Activated CD4-positive, alpha-beta T cell treated with anti-CD3 and anti-CD28 coated beads, Interleukin-2, amount 50 U/mL, for 48 hours (primary cell): ENCODE results near the gene LEMD2.
"Not testable (repeated sequence)": the region's sequence is repeated elsewhere in the genome, so short reads cannot be mapped to it uniquely, and the experiment has no call there.

Experiments
- DNase-seq, 2 experiments: peaks; one replicate each; pipeline ENCODE4 v3.0.0-alpha.2; 2020

LEMD2 gene

GRCh38 chr6:33788694-33789549 is at the start of gene LEMD2:
Gene LEMD2 (minus strand): TSS chr6:33789130. CDS start chr6:33789116, 14 bp downstream.
- DNase-seq, result peak; percentile 94 to 96

DNA sequence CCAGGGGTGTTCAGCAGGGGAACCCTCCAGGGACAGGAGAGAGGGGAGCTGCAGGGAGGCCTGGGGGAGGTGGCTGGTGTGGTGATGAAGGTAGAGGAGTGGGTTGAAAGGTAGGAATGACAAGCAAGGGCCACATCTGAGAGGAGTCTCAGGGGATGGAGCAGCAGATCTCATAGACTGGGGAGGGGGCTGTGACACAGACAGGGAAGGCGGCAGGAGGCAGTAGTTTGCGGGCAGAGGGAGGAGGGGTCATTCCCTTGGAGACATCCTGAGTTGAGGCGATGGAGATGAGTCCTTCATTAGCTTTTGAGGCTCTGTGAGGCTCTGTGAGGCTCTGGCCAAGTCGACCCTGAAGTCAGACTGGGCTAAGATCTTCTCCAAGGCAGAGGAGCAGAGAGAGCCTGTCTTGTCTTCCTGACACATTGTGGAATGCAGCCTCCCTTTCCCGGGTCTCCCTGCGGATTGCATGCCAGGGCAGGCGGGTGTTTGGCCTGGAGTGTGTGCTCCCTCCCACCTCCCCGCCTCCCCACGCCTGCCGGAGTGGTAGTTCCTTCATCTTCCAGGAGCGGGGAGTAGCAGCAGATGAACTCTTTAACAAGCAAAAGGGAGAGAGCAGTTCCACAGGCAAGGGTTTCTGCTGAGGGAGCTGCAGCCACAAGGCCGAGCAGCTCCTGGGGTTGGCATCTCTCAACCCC is 49.2 kb upstream of the LEMD2 start:
- DNase-seq, result no peak

GRCh38 chr6:33836806-33837469 is 48.0 kb upstream of the LEMD2 start:
- no peak for DNase-seq

DNA sequence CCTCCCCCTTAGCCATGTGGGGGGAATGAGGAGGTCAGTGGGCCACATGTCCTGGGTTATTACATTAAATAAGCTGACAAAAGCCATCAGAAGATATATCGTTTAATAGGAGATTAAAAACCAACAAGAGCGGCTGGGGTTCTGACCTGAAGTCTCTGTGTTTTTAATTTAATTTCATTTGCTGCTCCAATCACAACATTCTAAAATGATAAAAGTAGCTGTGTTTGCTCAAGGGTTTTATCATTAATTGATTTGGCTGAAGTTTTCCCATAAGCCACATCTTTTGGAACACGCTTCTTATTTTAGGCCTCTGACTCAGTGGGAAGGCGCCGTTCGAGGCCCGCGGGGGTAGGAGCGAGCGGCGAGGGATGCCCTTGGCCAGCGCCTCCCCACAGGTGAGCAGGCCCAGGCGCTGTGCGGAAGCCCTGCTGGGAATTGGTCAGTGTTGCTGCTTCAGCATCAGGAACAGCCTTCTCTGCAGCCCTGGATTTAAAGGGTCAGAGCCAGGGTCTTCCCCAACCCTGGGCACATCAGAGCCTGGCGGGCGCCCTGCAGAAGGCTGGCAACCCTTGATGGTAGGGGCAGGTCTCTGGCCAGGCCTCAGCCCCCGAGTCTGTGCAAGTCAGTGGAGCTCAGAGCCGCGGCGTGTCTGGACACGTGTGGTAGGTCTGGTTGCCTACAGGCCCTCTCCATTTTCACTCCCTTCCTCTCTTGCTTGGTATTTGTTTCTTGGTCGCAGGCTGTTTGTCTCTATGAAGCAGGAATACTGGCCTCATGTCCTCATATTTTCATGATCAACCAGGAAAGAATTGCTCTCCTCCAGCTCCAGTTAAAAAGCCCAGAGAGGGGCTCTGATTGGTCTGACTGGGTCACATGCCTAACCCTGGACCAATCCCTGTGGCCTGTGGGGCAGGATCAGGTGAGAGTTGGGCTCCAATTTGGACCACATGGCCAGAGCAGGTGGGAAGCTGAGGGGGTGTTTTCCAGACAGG is 45.8 kb upstream of the LEMD2 start:
- DNase-seq, result no peak

DNA sequence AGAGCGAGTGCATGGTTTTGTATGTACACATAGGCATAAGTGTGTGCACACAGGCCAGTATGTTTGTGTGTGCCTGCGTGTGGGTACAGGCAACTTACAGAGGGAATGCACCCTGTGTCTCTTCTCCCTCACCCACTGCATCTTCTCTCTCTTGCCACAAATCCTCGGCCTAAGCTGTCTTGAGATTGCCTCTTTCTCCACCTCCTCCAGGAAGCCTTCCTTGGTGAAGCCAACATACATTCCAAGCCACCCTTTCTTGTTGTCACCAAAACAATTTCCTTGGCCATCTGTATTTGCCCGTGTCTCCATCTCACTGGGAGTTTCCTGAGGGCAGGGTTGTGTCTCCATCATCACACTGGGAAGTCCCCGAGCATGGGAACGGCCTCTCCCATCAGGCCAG is 44.7 kb upstream of the LEMD2 start:
- DNase-seq, result no peak

GRCh38 chr6:33832831-33833230 is 43.9 kb upstream of the LEMD2 start:
- DNase-seq, result not testable (repeated sequence)

GRCh38 chr6:33831725-33832124 is 42.8 kb upstream of the LEMD2 start:
- DNase-seq, result not testable (repeated sequence)

GRCh38 chr6:33830635-33831240 is 41.8 kb upstream of the LEMD2 start:
- DNase-seq, result no peak

DNA sequence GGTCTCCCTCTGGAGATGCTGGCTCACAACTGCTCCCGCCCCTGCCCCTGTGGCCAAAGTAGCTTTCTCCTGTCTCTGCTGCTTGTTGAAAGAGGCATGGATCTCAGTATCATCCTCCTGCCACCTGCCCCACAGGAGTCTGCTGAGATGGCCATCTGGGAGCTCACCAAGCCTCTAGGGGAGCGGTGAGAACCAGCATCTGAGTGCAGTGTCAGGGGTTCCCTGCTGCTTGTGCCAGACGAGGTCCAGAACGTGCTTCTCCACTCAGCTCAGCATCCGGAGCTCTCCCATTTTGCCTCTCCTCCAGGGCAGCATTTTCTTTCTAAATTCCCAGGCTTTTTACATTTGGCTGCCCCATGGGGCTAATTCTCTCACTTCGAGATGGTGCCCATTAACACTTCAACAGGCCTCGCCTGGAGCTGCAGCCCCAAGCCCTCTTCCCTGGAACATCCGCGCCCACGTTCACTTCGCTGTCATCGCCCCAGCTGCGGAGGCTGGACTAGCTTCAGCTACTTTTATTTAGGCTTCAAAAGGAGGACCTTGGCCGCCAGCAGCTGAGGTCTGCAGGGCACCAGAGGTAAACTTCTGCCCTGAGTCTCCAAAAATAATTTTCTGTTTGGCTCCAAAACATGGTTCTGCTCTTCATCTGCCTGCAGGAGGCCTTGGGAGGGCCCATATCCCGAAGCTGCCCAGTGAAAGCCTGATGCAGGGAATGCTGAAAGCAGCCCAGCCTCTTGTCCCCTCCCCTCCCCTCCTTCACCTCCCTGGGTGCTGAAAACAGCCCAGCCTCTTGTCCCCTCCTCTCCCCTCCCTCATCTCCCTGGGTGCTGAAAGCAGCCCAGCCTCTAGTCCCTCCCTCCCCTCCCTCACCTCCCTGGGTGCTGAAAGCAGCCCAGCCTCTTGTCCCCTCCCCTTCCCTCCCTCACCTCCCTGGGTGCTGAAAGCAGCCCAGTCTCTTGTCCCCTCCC is 40.1 kb upstream of the LEMD2 start:
- DNase-seq, result no peak

DNA sequence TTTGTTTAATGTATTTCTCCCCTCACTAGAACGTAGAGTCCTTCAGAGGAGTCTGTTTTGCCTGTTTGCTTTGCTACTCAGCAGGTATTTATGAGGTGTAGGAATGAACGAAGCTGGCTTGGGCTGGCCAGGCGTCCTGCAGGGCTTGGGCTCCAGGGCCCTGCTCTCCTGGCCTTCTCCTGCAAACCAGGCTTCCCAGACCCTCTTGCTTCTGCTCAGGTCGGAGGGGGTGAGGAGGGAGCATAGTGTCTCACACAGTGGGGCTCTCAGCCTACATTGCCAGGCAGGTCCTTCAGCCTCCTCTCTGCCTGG is 39.5 kb upstream of the LEMD2 start:
- no peak for DNase-seq

GRCh38 chr6:33827546-33828451 is 38.9 kb upstream of the LEMD2 start:
- no peak for DNase-seq

DNA sequence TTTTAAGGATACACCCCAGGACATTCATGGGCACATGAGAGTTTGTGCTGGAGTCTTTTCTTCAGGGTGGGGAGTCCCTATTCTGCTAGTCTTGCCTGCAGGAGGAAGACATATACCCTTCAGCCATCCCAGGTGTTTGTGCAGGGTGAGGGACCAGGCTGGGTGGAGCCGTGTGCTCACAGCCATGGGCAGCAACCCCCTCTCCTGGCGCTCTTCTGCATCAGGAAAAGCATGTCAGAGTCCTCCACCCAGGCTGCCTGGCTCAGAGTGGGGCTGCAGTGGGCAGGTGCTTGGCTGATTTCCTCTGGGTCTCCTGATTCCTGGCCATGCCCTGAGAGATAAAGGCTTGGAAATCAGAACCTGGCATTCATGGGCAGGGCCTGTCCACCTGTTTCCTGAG is 37.6 kb upstream of the LEMD2 start:
- no peak for DNase-seq

DNA sequence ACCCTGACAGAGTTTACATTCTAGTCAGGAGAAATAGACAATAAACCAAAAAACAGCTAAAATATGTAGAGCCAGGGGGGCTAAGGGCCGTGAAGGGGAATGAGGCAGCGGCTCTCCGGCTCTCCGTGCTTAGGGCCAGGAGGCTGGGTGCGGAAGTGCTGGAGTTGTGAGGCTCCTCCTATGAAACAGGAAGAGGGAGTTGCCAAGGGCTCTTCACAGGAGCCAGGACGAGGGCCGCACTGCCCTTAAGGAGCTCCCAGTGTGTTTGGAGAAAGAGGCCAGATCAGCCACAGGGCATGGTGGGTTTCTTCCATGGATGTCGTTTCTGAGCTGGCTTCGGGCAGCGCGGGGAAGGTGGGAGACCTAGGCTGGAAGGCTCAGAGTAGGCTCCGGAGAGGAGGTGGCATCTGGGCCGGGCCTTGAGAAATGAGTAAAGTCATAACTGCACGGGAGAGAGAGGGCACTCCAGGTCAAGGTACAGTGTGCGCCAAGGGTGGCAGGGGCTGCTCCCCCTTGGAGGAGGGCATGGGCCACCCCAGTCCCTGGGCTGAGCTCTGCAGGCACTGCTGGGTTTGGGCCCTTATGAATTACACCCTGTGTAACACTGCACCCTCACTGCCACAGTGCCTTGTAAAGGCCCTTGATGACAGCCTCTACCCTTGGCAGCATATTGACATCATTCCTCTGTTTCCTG is 35.7 kb upstream of the LEMD2 start:
- DNase-seq, result no peak

GRCh38 chr6:33823806-33824205 is 34.9 kb upstream of the LEMD2 start:
- DNase-seq, result no peak

GRCh38 chr6:33822575-33823395 is 33.9 kb upstream of the LEMD2 start:
- DNase-seq, result no peak

DNA sequence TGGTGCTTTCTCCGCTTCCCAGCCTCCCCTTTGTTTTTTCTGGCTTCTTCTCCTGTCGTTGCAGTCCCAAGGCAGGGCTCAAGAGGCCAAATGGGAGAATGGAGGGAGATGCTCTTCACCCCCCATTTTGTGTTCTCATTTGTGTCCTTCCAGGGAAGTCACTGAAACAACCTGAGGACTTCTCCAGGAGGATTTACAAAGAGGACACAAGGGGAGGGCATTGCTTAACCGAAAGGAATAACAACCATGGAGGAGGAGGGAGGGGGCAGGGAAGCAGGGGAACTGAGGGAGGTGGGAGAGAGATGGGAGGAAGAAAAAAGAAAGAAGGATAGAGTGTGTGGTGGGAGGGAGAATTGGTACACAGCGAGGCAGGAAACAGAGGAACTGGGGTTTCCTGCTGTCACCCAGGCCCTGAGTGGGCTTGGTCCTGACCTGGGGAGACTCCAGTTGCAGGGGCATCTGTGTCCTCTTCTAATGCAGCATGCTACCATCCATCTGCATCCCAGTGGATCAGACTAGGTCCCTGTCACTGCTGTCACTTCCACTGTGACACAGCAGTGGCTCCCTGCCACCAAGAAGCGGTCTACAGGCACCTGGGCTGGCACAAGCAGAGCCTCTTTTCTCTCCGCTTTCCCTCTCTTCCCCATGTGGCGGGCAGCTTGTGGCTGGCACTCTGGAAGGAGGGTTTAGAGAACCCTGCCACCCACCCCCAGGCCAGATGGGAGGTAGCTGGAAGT is 32.0 kb upstream of the LEMD2 start:
- DNase-seq, result no peak

DNA sequence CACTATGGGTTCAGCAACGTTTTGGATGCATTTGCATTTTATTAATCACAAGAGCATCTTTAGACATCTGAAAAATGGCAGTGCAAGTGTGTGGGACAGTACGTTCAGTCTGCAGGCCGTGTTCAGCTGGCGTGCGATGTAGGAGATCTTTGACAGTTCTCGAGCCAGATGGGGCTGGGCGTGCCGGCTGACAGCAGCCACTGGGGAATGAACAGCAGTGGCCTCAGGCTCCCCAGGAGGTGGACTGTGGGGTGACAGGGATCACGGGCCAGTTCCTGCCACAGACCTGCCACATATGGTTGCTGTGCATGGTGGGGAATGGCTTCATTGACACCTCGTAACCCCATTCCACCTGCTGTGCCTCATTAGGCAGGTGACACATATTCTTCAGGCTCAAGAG is 31.3 kb upstream of the LEMD2 start:
- no peak for DNase-seq

GRCh38 chr6:33819021-33819420 is 30.1 kb upstream of the LEMD2 start:
- no peak for DNase-seq
